Measurements from ENCODE around the gene SPINT2. TPM values are rescaled to one million over a fixed set of nuclear protein-coding genes. Genes with fewer than 3 reads are reported as not detected.
"Not testable (repeated sequence)": the region's sequence is repeated elsewhere in the genome, so short reads cannot be mapped to it uniquely, and the experiment has no call there.

Gene SPINT2
- total RNA-seq, 4 donors from 2014 or later = 401 to 505 (median 497) TPM

DNA sequence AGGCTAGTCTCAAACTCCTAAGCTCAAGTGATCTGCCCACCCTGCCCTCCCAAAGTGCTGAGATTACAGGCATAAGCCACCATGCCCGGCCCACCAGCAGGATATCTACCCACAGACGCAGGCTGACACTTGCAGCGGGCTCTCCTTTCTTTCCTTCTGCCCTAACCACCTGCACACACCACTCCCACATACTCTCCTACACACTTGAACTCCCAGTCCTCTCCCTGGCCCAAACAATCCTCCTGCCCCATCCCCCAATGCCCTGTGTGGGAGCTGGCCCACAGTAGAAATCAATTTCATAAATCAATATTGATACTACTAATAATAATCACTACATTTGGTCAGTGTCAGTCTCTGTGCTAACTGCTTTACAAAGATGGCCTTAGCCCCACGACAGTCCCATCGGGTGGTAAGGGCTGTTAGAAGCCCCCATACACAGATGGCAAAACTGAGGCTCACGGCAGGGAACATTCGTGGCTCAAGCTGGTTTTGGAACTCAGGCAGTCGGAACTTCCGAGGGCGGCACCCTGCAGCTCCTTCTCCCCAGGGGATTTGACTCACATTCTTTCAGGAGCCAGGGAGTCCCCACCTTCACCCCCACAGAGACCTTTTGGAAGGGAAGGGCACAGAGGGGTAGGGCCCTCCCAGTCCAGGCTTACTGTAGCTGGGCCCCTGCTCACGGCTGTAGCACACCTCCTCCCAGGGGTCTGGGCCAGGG lies 36.9 kb upstream of the SPINT2 start:
- 54 to 65% methylated on average over 11 of the region's 11 CpGs for WGBS, 2 donors
- no peak for TF ChIP-seq CTCF (IDR thresholded peaks at IDR 0.05)
- TF ChIP-seq POLR2A (IDR thresholded peaks at IDR 0.05) = no peak
- DNase-seq (ENCODE audit: low spot score in 2 of 2) = no peak
- intact Hi-C loops (cut with DNase I; ENCODE audit: low total_unique reads) = loop anchor here (10.0 kb wide), 2 partner anchors 83 to 323 kb away; partner anchors contain the start of genes SIPA1L3 and WDR87
- H3K4me3 ChIP-seq (ENCODE audit: low read depth, poor library complexity, severe bottlenecking) = no peak overlapping the region

GRCh38 chr19:38228005-38228377 lies 36.4 kb upstream of the SPINT2 start:
- no peak overlapping the region for H3K4me3 ChIP-seq (ENCODE audit: low read depth, poor library complexity, severe bottlenecking)
- TF ChIP-seq POLR2A (IDR thresholded peaks at IDR 0.05) (no peak), CTCF (IDR thresholded peaks at IDR 0.05) (no peak)
- WGBS, 2 donors = 14 to 15% methylated on average over 16 of the region's 16 CpGs
- no peak for DNase-seq (ENCODE audit: low spot score in 2 of 2)
- intact Hi-C loops (cut with DNase I; ENCODE audit: low total_unique reads) = loop anchor here (10.0 kb wide), 2 partner anchors 83 to 323 kb away; partner anchors contain the start of genes SIPA1L3 and WDR87

DNA sequence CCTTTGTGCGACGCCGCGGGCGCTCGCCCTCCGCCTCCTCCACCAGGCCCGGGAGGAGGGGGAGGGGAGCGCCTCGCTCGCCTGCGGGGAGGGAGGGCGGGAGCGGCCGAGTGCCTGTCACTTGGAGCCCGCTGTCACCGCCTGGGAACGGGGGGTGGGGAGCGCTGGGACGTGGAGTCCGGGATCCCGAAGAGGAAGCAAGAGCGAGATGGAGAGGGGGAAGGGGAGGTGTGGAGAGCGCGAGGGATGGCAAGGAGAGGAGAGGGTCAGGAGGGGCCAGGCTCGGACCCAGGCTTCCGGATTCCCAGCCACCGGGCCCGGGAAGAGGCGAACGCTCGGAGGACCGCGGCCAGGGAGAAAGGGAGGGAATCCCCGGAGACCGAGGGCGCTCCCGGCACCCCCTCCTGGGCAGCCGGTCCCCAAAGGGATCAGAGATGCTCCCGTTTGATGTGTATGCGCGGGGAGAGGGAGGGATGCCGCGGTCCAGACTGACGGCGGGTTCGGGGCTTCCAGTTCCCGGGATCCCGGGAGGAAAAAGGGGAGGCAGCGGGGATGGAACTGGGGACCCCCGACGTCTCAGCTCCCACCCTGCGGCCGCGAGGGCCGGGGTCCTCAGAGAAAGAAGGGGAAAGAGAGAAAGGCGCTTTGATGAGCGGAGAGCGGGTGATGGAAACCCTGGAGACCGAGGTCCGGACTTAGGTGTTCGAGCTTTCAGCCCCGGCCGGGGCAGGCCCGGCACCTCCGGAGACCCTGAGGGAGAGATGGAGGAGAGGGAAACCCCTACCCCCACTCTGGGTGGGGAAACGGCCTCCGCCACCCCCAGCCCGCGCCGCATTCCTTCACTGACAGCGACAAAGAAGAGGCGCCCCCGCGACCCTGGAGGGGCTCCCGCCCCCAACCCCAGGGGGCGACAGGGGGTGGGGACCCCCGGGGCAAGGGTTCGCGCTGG lies 35.6 kb upstream of the SPINT2 start:
- no peak for TF ChIP-seq CTCF (IDR thresholded peaks at IDR 0.05)
- no peak for TF ChIP-seq POLR2A (IDR thresholded peaks at IDR 0.05)
- intact Hi-C loops (cut with DNase I; ENCODE audit: low total_unique reads) = loop anchor here (10.0 kb wide), 2 partner anchors 84 to 324 kb away; partner anchors contain the start of genes SIPA1L3 and WDR87
- no peak overlapping the region for H3K4me3 ChIP-seq (ENCODE audit: low read depth, poor library complexity, severe bottlenecking)
- no peak for DNase-seq (ENCODE audit: low spot score in 2 of 2)
- 1 to 3% methylated on average over 65 to 71 of the region's 80 CpGs for WGBS, 2 donors

DNA sequence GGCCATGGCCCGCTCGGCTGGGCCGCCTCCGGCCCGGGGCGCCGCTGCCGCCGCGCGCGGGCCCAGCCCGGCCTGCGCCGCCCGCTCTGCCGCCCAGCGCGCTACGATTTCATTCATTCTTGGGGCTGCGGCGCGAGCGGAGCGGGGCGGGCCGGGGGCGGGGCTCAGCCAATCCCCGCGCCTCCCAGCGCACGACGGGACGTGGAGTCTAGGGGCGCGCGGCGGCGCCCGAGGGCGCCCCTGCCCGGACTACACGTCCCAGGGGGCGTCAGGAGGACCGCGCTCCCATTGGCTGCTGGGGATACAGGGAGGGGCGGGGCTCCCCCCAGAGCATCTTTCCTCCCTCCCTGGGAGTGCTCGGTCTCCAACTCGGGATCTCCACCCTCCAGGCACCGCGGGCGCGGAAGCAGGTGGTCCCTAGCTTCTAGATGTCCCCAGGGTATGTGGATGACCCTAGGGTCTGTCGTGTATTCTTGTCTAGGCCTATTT lies 34.7 kb upstream of the SPINT2 start:
- WGBS, 2 donors = 0 to 1% methylated on average over 36 to 47 of the region's 54 CpGs
- TF ChIP-seq POLR2A (IDR thresholded peaks at IDR 0.05) (no peak), CTCF (IDR thresholded peaks at IDR 0.05) (no peak)
- no peak for DNase-seq (ENCODE audit: low spot score in 2 of 2)
- H3K4me3 ChIP-seq (ENCODE audit: low read depth, poor library complexity, severe bottlenecking) = no peak overlapping the region
- intact Hi-C loops (cut with DNase I; ENCODE audit: low total_unique reads) = loop anchor here (10.0 kb wide), 2 partner anchors 85 to 325 kb away; partner anchors contain the start of genes SIPA1L3 and WDR87

- intact Hi-C loops (cut with DNase I; ENCODE audit: low total_unique reads); DNase-seq (ENCODE audit: low spot score in 2 of 2); H3K4me3 ChIP-seq (ENCODE audit: low read depth, poor library complexity, severe bottlenecking): not testable (repeated sequence)
- 66 to 77% methylated on average over 3 of the region's 3 CpGs for WGBS, 2 donors
Measured at GRCh38 chr19:38230506-38231133, 33.8 kb upstream of the SPINT2 start.
